HepG2 (cell line): Measurements from ENCODE around the gene CTIF. TPM values are rescaled to one million over a fixed set of nuclear protein-coding genes. Genes with fewer than 3 reads are reported as not detected.

Experiments used
- ATAC-seq: fragments of 200-7000 bp; cut with Tn5 transposase; 3 replicates; pipeline ENCODE4 v1.9.1; 2020; ENCODE audit warnings: mild to moderate bottlenecking, moderate library complexity
- BruUV-seq: library from RNA; stranded (reverse); fragments of 400-500 nt; replicated peaks from 2 replicates; lab custom pipeline; 2021; lab: Mats Ljungman, UMichigan
- CTCF ChIA-PET: fragments of 300-600 bp; formaldehyde crosslinking; extraction: SDS; loops from one replicate; lab custom pipeline; 2021; ENCODE audit warnings: low total read pairs, inconsistent platforms, low intra/inter-chr PET ratio; lab: Yijun Ruan, JAX
- POLR2A ChIA-PET: fragments of 350-600 bp; sonication (Branson Sonifier 250); formaldehyde crosslinking; loops from one replicate; lab custom pipeline; 2020; ENCODE audit warnings: antibody characterized with exemption, inconsistent platforms; lab: Yijun Ruan, JAX
- DNase-seq: peaks from one replicate; pipeline ENCODE4 v3.0.0-alpha.2; 2015; ENCODE audit warnings: low spot score
- FAIRE-seq: peaks from 3 replicates; lab custom pipeline; 2011; peaks lifted over from hg19 to GRCh38; lab: Jason Lieb, UNC
- H2AFZ ChIP-seq: one replicate; pipeline ENCODE4 v1.6.1; 2011; ENCODE audit warnings: low read length, inconsistent platforms
- H3K27ac ChIP-seq: fragments of 300-600 bp; 3 replicates; pipeline ENCODE4 v1.8.0; 2011; ENCODE audit warnings: mixed run types, mild to moderate bottlenecking, mixed read lengths, low read length, inconsistent platforms; ENCODE audit not compliant: insufficient read depth; ENCODE audit errors: extremely low read length
- H3K27me3 ChIP-seq, 2 experiments: fragments of 200-600 bp in 1 of 2; 2 replicates in 1 of 2; 3 replicates in 1 of 2; pipeline versions ENCODE4 v1.6.0 to v1.8.0; 2011; ENCODE audit warnings: low read length in 2 of 2, mild to moderate bottlenecking in 2 of 2, moderate library complexity in 2 of 2, inconsistent platforms in 1 of 2; ENCODE audit not compliant: insufficient read depth in 2 of 2, control insufficient read depth in 1 of 2
- H3K36me3 ChIP-seq, 2 experiments: fragments of 200-600 bp in 1 of 2; replicated peaks in 1 of 2; 2 replicates in 1 of 2; 3 replicates in 1 of 2; pipeline versions ENCODE4 v1.5.1 to v1.8.0; 2011; ENCODE audit warnings: low read length in 2 of 2, inconsistent platforms in 1 of 2; ENCODE audit not compliant: insufficient read depth in 2 of 2, control insufficient read depth in 1 of 2
- H3K4me1 ChIP-seq: 2 replicates; pipeline ENCODE4 v1.5.1; 2012; ENCODE audit warnings: low read length, inconsistent platforms; ENCODE audit not compliant: insufficient read depth
- H3K4me2 ChIP-seq: 2 replicates; pipeline ENCODE4 v1.6.0; 2011; ENCODE audit warnings: low read depth, low read length, inconsistent platforms
- H3K4me3 ChIP-seq, 3 experiments: fragments of 200-600 bp in 1 of 3; sonication (generic), shearing (Covaris generic) in 1 of 3; replicated peaks in 1 of 3; 2 replicates each; pipeline ENCODE4 v1.5.1; 2011 to 2016; ENCODE audit warnings: low read length in 3 of 3, inconsistent platforms in 2 of 3, low read depth in 2 of 3, mild to moderate bottlenecking in 2 of 3, control low read depth in 1 of 3, mixed read lengths in 1 of 3; ENCODE audit not compliant: insufficient read depth in 1 of 3
- H3K79me2 ChIP-seq: one replicate; pipeline ENCODE4 v1.6.1; 2011; ENCODE audit warnings: low read length, inconsistent platforms; ENCODE audit not compliant: insufficient read depth
- H3K9ac ChIP-seq: 2 replicates; pipeline ENCODE4 v1.6.0; 2011; ENCODE audit warnings: mild to moderate bottlenecking, low read depth, low read length, inconsistent platforms; ENCODE audit not compliant: insufficient read depth
- H3K9me3 ChIP-seq: 2 replicates; pipeline ENCODE4 v1.5.1; 2012; ENCODE audit warnings: mild to moderate bottlenecking, low read length
- H4K20me1 ChIP-seq: 2 replicates; pipeline ENCODE4 v1.6.0; 2011; ENCODE audit warnings: inconsistent platforms, mild to moderate bottlenecking, low read length, moderate library complexity; ENCODE audit not compliant: insufficient read depth
- ARNT ChIP-seq: fragments of 450-650 bp; IDR thresholded peaks from 2 replicates; pipeline ENCODE4 v1.6.1; 2017
- CBX1 ChIP-seq: IDR thresholded peaks from one replicate; pipeline ENCODE4 v1.6.1; 2016; ENCODE audit warnings: antibody characterized with exemption, low read depth
- FOXO1 ChIP-seq: sonication (generic); formaldehyde crosslinking; IDR thresholded peaks from 2 replicates; pipeline ENCODE4 v1.4.0; 2020; ENCODE audit warnings: missing genetic modification reagents
- FOXP1 ChIP-seq, 2 experiments: fragments of 450-650 bp in 1 of 2; IDR thresholded peaks; 2 replicates each; pipeline ENCODE4 v1.6.1; 2017 to 2018; ENCODE audit warnings: antibody characterized with exemption in 1 of 2
- GTF2F1 ChIP-seq: fragments of 150-350 bp; IDR thresholded peaks from 2 replicates; pipeline ENCODE4 v1.6.1; 2014; ENCODE audit warnings: low read length
- HINFP ChIP-seq: sonication (generic); formaldehyde crosslinking; IDR thresholded peaks from 2 replicates; pipeline ENCODE4 v1.4.0; 2020; ENCODE audit warnings: low read depth, mild to moderate bottlenecking, missing genetic modification reagents
- HMGA1 ChIP-seq: sonication (generic); formaldehyde crosslinking; conservative IDR thresholded peaks from 2 replicates; pipeline ENCODE4 v1.4.0; 2020; ENCODE audit warnings: missing genetic modification reagents
- JUNB ChIP-seq: sonication (generic); formaldehyde crosslinking; IDR thresholded peaks from 2 replicates; pipeline ENCODE4 v1.8.0; 2022; ENCODE audit warnings: missing genetic modification reagents, mild to moderate bottlenecking, borderline replicate concordance
- RNF2 ChIP-seq: fragments of 450-650 bp; conservative IDR thresholded peaks from 2 replicates; pipeline ENCODE4 v1.6.1; 2016; ENCODE audit warnings: low read depth
- SP2 ChIP-seq: sonication (generic); formaldehyde crosslinking; IDR thresholded peaks from 2 replicates; pipeline ENCODE4 v1.5.1; 2020; ENCODE audit warnings: mild to moderate bottlenecking, missing genetic modification reagents
- STAT5B ChIP-seq: sonication (generic); formaldehyde crosslinking; IDR thresholded peaks from 2 replicates; pipeline ENCODE4 v1.4.0; 2020; ENCODE audit warnings: missing genetic modification reagents
- ZMAT3 ChIP-seq: sonication (generic); formaldehyde crosslinking; conservative IDR thresholded peaks from 2 replicates; pipeline ENCODE4 v1.7.0; 2021; ENCODE audit warnings: missing genetic modification reagents
- ZNF256 ChIP-seq: sonication (generic); formaldehyde crosslinking; conservative IDR thresholded peaks from 2 replicates; pipeline ENCODE4 v1.4.0; 2020; ENCODE audit warnings: missing genetic modification reagents
- ZNF333 ChIP-seq: sonication (generic); formaldehyde crosslinking; IDR thresholded peaks from 2 replicates; pipeline ENCODE4 v1.4.0; 2020; ENCODE audit warnings: mild to moderate bottlenecking, missing genetic modification reagents, borderline replicate concordance
- ZNF501 ChIP-seq: sonication (generic); formaldehyde crosslinking; IDR thresholded peaks from 2 replicates; pipeline ENCODE4 v1.5.1; 2020; ENCODE audit warnings: mild to moderate bottlenecking, moderate library complexity, missing genetic modification reagents
- ZNF558 ChIP-seq: sonication (generic); formaldehyde crosslinking; IDR thresholded peaks from 2 replicates; pipeline ENCODE4 v1.9.0; 2022; ENCODE audit warnings: mild to moderate bottlenecking, missing genetic modification reagents, borderline replicate concordance
- ZNF597 ChIP-seq: sonication (generic); formaldehyde crosslinking; IDR thresholded peaks from 2 replicates; pipeline ENCODE4 v1.5.0; 2020; ENCODE audit warnings: missing genetic modification reagents
- ZNF672 ChIP-seq: sonication (generic); formaldehyde crosslinking; IDR thresholded peaks from 2 replicates; pipeline ENCODE4 v1.8.1; 2022; ENCODE audit warnings: missing genetic modification reagents
- WGBS: methylation state at CpG from one replicate; pipeline ENCODE4 v1.1.6; 2017; ENCODE audit warnings: low lambda C conversion rate; 5-methylcytosine and 5-hydroxymethylcytosine counted together
- in situ Hi-C: cut with HindIII; loops from 2 replicates; pipeline ENCODE4 v1.10.0; 2017; ENCODE audit warnings: low pct_unique_long_range_greater_than_20kb; ENCODE audit not compliant: extremely low pct_ligation_motif_present
- intact Hi-C: fragments of 100-400 bp; cut with micrococcal nuclease; formaldehyde crosslinking; loops from one replicate; pipeline ENCODE4 v1.10.0; 2022; ENCODE audit not compliant: unreplicated experiment
- polyA plus RNA-seq, 8 experiments: library from polyadenylated mRNA; depleted of rRNA in 3 of 8; stranded (reverse) in 7 of 8; unstranded in 1 of 8; fragments of >200 nt; fragmentation: Illumina TruSeq in 4 of 8; extraction: Trizol in 4 of 8; gene quantifications; 2 replicates each; pipeline versions ENCODE4 v1.2.1 to v1.2.3, GENCODE V29; 2011 to 2016; ENCODE audit warnings: low read depth in 4 of 8, missing spikeins in 1 of 8, mixed read lengths in 1 of 8; ENCODE audit not compliant: insufficient read depth in 1 of 8
- total RNA-seq, 5 experiments: library from RNA; depleted of rRNA; stranded (reverse); fragments of >200 nt; fragmentation: Illumina TruSeq; extraction: Trizol; gene quantifications; 2 replicates each; pipeline ENCODE4 v1.2.3, GENCODE V29; 2016; ENCODE audit warnings: low read depth in 1 of 5
- TF ChIP-seq, protein P1 (sequence below): sonication (generic); formaldehyde crosslinking; IDR thresholded peaks from 2 replicates; pipeline ENCODE4 v1.5.1; 2020; ENCODE audit warnings: missing genetic modification reagents, mild to moderate bottlenecking, borderline replicate concordance

CTIF gene
- total and polyA plus RNA-seq, 2 of the 13 experiments (the other 11 are each of a cell fraction or from before 2014, with no cell fraction given): 18.2 to 28.0 TPM

DNA sequence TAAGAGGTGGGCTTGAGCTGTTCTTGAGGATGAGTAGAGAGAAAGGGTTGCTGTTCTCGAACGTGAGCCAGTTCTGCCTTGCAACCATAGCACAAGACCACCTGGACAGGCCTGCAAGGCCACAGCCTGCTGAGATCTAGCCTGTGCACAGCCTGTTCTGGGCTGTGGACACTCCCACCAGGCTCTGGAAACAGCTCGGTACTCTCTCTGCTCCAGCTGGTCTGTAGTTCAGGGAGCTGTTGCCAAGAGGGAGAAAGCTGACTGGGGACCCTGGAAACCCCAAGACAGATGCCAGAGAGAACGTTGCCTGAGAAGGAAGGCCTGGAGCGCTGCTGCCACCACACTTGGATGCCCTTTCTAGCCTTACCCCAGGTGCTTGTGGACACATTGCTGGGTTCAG is 69.8 kb downstream of the CTIF start:
- POLR2A ChIA-PET: no interaction called here
- intact Hi-C loops: no loop called here
- ATAC-seq: no peak
- no peak for DNase-seq
- BruUV-seq: no TSS peak
- Histone ChIP-seq H4K20me1 (peaks cover 10% of the 10 kb centered on the region; the same call in 1 of the 2 replicates), H3K9me3 (no peaks in the 10 kb centered on the region), H3K4me1 (peaks cover 57% of the 10 kb centered on the region), H3K9ac (no peak overlapping the region), H3K4me3 (no peak overlapping the region), H3K36me3 (peaks cover 1 to 3% of the 10 kb centered on the region in 2 experiments; a peak in 1 of 5 replicates), H3K4me2 (no peak overlapping the region), H3K27ac (no peak overlapping the region), H3K27me3 (no peaks in the 10 kb centered on the region), H3K79me2 (peaks cover 26% of the 10 kb centered on the region), H2AFZ (no peak overlapping the region)
- 80% methylated on average over 1 of the region's 5 CpGs for WGBS
- CTCF ChIA-PET: no interaction called here
- in situ Hi-C loops: loop anchor here (5.0 kb wide), 1 partner anchor 54 kb away; no protein-coding TSS in a partner anchor
- no peak for FAIRE-seq
- TF ChIP-seq GTF2F1 (no peak), ZNF558 (CRISPR knock-in tag) (no peak), ZNF256 (CRISPR knock-in tag) (no peak), ZNF597 (CRISPR knock-in tag) (no peak), HINFP (CRISPR knock-in tag) (no peak), FOXP1 (IDR thresholded peaks at IDR 0.05) (no peak), FOXP1 (CRISPR knock-in tag; IDR thresholded peaks at IDR 0.05) (no peak), JUNB (CRISPR knock-in tag) (no peak), SP2 (no peak), HMGA1 (CRISPR knock-in tag) (no peak), ZMAT3 (CRISPR knock-in tag) (no peak), CBX1 (no peak), ZNF501 (CRISPR knock-in tag) (no peak), FOXO1 (CRISPR knock-in tag) (no peak), STAT5B (CRISPR knock-in tag) (no peak), ARNT (no peak), RNF2 (no peak), ZNF672 (no peak), ZNF333 (CRISPR knock-in tag) (no peak)
- TF ChIP-seq, protein P1, sequence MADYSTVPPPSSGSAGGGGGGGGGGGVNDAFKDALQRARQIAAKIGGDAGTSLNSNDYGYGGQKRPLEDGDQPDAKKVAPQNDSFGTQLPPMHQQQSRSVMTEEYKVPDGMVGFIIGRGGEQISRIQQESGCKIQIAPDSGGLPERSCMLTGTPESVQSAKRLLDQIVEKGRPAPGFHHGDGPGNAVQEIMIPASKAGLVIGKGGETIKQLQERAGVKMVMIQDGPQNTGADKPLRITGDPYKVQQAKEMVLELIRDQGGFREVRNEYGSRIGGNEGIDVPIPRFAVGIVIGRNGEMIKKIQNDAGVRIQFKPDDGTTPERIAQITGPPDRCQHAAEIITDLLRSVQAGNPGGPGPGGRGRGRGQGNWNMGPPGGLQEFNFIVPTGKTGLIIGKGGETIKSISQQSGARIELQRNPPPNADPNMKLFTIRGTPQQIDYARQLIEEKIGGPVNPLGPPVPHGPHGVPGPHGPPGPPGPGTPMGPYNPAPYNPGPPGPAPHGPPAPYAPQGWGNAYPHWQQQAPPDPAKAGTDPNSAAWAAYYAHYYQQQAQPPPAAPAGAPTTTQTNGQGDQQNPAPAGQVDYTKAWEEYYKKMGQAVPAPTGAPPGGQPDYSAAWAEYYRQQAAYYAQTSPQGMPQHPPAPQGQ: no peak
